ENCODE measurements around the gene HOXB3.

The HOXB3 gene

DNA sequence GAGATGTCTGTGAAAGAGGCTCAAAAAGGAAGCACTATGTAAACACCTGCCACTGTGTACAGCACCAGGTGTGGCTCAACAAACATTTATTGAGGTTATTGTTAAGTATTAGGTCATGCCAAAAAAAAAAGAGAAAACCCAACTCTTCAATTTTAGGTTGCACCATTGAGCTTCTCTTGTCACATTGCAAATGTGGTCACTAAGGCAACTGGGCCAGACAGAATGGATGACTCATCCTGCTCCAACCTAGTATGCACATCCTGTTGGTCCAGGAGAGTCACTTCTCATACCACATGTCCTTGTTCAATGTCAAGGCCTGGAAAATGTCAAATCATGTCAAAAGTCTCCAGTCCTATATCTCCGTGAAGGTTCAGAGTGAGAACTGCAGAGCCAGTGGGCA, 84.3 kb downstream of the HOXB3 start:
- Histone ChIP-seq H3K4me3 (no peak overlapping the region), H3K9ac (ENCODE audit: insufficient read length) (no peak overlapping the region), H3K9me3 (ENCODE audit: low read depth, low read length) (no peaks in the 10 kb centered on the region), H3K27ac (no peak overlapping the region), H3K36me3 (ENCODE audit: insufficient read depth, low read length) (no peaks in the 10 kb centered on the region)
- no peak for DNase-seq (ENCODE audit: low read depth, low spot score)
- TF ChIP-seq FOXP2 (optimal IDR thresholded peaks at IDR 0.05; ENCODE audit: control extremely low read depth, extremely low read length, insufficient read depth) = no peak
- no peak for TF ChIP-seq EZH2 (IDR thresholded peaks at IDR 0.05)
- TF ChIP-seq POLR2AphosphoS5 (IDR thresholded peaks at IDR 0.05; ENCODE audit: borderline replicate concordance, low read depth, low read length) = no peak

DNA sequence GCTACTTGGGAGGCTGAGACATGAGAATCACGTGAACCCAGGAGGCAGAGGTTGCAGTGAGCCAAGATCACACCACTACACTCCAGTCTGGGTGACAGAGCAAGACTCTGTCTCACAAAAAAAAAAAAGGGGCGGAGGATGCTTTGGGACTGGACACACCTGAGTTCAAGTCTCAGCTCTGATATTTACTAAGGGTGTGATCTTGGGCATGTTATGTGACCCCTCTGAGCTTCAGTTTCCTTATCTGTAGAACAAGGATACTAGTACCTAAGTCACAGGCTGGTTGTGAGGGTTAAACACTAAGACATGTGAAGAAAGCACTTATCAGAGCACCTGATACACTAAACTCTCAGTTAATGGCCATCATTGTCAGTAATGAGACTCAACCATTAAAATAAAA, 85.1 kb downstream of the HOXB3 start:
- no peaks in the 10 kb centered on the region for H3K9me3 ChIP-seq (ENCODE audit: low read depth, low read length)
- TF ChIP-seq EZH2 (IDR thresholded peaks at IDR 0.05) = no peak
- no peak for TF ChIP-seq FOXP2 (optimal IDR thresholded peaks at IDR 0.05; ENCODE audit: control extremely low read depth, extremely low read length, insufficient read depth)
- no peak for TF ChIP-seq POLR2AphosphoS5 (IDR thresholded peaks at IDR 0.05; ENCODE audit: borderline replicate concordance, low read depth, low read length)
- H3K4me3 ChIP-seq = no peak overlapping the region
- no peak overlapping the region for H3K9ac ChIP-seq (ENCODE audit: insufficient read length)
- no peak overlapping the region for H3K27ac ChIP-seq
- no peak for DNase-seq (ENCODE audit: low read depth, low spot score)
- H3K36me3 ChIP-seq (ENCODE audit: insufficient read depth, low read length) = no peaks in the 10 kb centered on the region

DNA sequence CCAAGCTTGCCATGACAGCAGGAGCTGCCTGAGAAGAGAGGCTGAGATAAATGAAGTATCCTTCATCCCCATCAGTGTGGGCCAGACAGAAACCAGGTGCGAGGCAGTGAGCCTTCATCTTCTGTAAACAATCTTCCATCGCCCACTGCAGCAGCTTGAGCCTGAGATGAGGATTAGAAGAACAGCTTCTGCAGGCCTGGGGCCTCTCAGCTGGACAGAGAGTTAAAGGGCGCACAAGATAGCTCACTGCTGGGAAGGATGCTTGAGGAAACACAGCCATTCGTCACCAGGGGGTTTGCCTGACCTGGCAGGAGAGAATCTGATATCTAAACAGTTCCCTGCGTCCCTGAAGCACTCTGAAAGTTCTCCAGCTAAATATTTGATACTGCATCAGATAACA, 86.3 kb downstream of the HOXB3 start:
- H3K9ac ChIP-seq (ENCODE audit: insufficient read length) = no peak overlapping the region

DNA sequence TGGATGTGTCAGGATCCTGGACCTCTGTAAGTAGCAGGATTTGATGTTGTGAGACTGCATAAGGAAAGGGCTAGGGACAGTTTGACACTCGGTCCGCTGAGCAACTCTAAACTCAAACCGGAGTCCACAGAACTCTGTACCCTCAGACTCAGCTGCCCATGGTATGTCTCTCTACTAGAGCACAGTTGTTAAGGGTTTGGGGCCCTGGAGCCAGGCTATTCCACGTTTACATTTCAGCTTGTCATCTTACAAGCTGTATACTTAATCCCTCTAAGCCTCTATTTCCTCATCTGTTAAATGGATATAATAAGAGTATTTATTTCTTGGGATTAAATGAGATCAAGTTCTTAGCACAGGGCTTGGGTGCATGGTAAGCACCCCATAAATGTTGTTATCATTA, 87.1 kb downstream of the HOXB3 start:
- H3K36me3 ChIP-seq (ENCODE audit: insufficient read depth, low read length) = no peaks in the 10 kb centered on the region
- H3K4me3 ChIP-seq = no peak overlapping the region
- DNase-seq (ENCODE audit: low read depth, low spot score) = no peak
- H3K9ac ChIP-seq (ENCODE audit: insufficient read length) = no peak overlapping the region
- TF ChIP-seq EZH2 (IDR thresholded peaks at IDR 0.05) (no peak), FOXP2 (optimal IDR thresholded peaks at IDR 0.05; ENCODE audit: control extremely low read depth, extremely low read length, insufficient read depth) (no peak), POLR2AphosphoS5 (IDR thresholded peaks at IDR 0.05; ENCODE audit: borderline replicate concordance, low read depth, low read length) (no peak)
- no peak overlapping the region for H3K27ac ChIP-seq
- no peaks in the 10 kb centered on the region for H3K9me3 ChIP-seq (ENCODE audit: low read depth, low read length)

More for the DNA sequence above, 86.3 kb downstream of the HOXB3 start:
- Histone ChIP-seq H3K4me3 (no peak overlapping the region), H3K9me3 (ENCODE audit: low read depth, low read length) (no peaks in the 10 kb centered on the region), H3K27ac (no peak overlapping the region), H3K36me3 (ENCODE audit: insufficient read depth, low read length) (no peaks in the 10 kb centered on the region)
- TF ChIP-seq POLR2AphosphoS5 (IDR thresholded peaks at IDR 0.05; ENCODE audit: borderline replicate concordance, low read depth, low read length) (no peak), EZH2 (IDR thresholded peaks at IDR 0.05) (no peak), FOXP2 (optimal IDR thresholded peaks at IDR 0.05; ENCODE audit: control extremely low read depth, extremely low read length, insufficient read depth) (no peak)
- DNase-seq (ENCODE audit: low read depth, low spot score) = no peak

DNA sequence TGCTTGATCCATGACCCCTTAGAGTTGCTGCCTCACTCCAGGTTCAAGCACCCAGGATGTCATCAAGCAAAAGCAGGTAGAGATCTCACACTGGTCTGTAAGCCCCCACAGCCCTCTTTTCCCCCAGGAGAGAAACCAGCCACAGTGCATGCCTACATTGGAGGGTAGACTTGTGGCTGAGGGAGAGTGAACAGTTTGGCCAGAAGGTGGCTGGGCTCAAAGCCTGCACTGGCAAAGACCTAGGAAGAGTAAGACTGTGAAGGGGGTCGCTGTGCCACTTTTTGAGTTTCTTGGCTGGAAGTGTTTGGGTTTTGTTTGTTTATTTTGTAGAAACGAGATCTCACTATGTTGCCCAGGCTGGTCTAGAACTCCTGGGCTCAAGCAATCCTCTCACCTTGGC, 87.7 kb downstream of the HOXB3 start:
- Histone ChIP-seq H3K27ac (no peak overlapping the region), H3K9me3 (ENCODE audit: low read depth, low read length) (no peaks in the 10 kb centered on the region), H3K36me3 (ENCODE audit: insufficient read depth, low read length) (no peaks in the 10 kb centered on the region), H3K4me3 (no peak overlapping the region), H3K9ac (ENCODE audit: insufficient read length) (no peak overlapping the region)
- TF ChIP-seq FOXP2 (optimal IDR thresholded peaks at IDR 0.05; ENCODE audit: control extremely low read depth, extremely low read length, insufficient read depth) = no peak
- TF ChIP-seq POLR2AphosphoS5 (IDR thresholded peaks at IDR 0.05; ENCODE audit: borderline replicate concordance, low read depth, low read length) = no peak
- no peak for TF ChIP-seq EZH2 (IDR thresholded peaks at IDR 0.05)
- no peak for DNase-seq (ENCODE audit: low read depth, low spot score)

GRCh38 chr17:48500435-48501426, 89.3 kb downstream of the HOXB3 start:
- H3K9me3 ChIP-seq (ENCODE audit: low read depth, low read length) = no peaks in the 10 kb centered on the region
- H3K4me3 ChIP-seq = no peak overlapping the region
- H3K9ac ChIP-seq (ENCODE audit: insufficient read length) = no peak overlapping the region
- no peak overlapping the region for H3K27ac ChIP-seq
- TF ChIP-seq EZH2 (IDR thresholded peaks at IDR 0.05) = no peak
- no peak for DNase-seq (ENCODE audit: low read depth, low spot score)
- no peaks in the 10 kb centered on the region for H3K36me3 ChIP-seq (ENCODE audit: insufficient read depth, low read length)

- TF ChIP-seq EZH2 (IDR thresholded peaks at IDR 0.05) (no peak), FOXP2 (optimal IDR thresholded peaks at IDR 0.05; ENCODE audit: control extremely low read depth, extremely low read length, insufficient read depth) (no peak), POLR2AphosphoS5 (IDR thresholded peaks at IDR 0.05; ENCODE audit: borderline replicate concordance, low read depth, low read length) (no peak)
- Histone ChIP-seq H3K4me3 (no peak overlapping the region), H3K9me3 (ENCODE audit: low read depth, low read length) (no peaks in the 10 kb centered on the region), H3K9ac (ENCODE audit: insufficient read length) (no peak overlapping the region), H3K27ac (no peak overlapping the region), H3K36me3 (ENCODE audit: insufficient read depth, low read length) (no peaks in the 10 kb centered on the region)
- DNase-seq (ENCODE audit: low read depth, low spot score) = no peak
Observed at GRCh38 chr17:48499735-48500434, 90.2 kb downstream of the HOXB3 start.

DNA sequence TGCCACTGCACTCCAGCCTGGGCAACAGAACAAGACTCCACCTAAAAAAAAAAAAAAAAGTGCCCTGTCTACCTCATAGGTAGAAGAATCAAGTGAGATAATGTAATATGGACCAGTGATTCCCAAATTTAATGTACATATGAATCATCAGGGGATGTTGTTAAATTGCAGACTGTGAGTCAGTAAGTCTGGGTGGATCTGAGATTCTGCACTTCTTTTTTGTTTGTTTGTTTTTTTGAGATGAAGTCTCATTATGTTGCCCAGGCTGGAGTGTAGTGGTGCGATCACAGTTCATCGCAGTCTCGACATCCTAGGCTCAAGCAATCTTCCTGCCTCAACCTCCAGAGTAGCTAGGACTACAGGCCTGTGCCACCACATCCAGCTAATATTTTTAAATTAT, 90.8 kb downstream of the HOXB3 start:
- no peak for DNase-seq (ENCODE audit: low read depth, low spot score)
- no peak overlapping the region for H3K27ac ChIP-seq
- H3K9ac ChIP-seq (ENCODE audit: insufficient read length) = no peak overlapping the region
- no peaks in the 10 kb centered on the region for H3K36me3 ChIP-seq (ENCODE audit: insufficient read depth, low read length)
- no peak overlapping the region for H3K4me3 ChIP-seq
- TF ChIP-seq EZH2 (IDR thresholded peaks at IDR 0.05) (no peak), POLR2AphosphoS5 (IDR thresholded peaks at IDR 0.05; ENCODE audit: borderline replicate concordance, low read depth, low read length) (no peak), FOXP2 (optimal IDR thresholded peaks at IDR 0.05; ENCODE audit: control extremely low read depth, extremely low read length, insufficient read depth) (no peak)
- H3K9me3 ChIP-seq (ENCODE audit: low read depth, low read length) = no peaks in the 10 kb centered on the region

Data from SK-N-MC (cell line).